Left ventricle myocardium inferior (tissue), 1 donor: ENCODE results near the gene AKR7A2. TPM values are rescaled to one million over a fixed set of nuclear protein-coding genes. Genes with fewer than 3 reads are reported as not detected.

Source experiments
- DNase-seq: peaks from one replicate; pipeline ENCODE4 v3.0.0-alpha.2; 2020
- H3K27ac ChIP-seq: fragments of 200-600 bp; replicated peaks from 2 replicates; pipeline ENCODE4 v1.8.0; 2021
- H3K27me3 ChIP-seq: fragments of 200-600 bp; 2 replicates; pipeline ENCODE4 v1.8.0; 2021; ENCODE audit warnings: low read depth
- H3K36me3 ChIP-seq: fragments of 200-600 bp; 2 replicates; pipeline ENCODE4 v1.8.0; 2021
- H3K4me1 ChIP-seq: fragments of 200-600 bp; 2 replicates; pipeline ENCODE4 v1.8.0; 2021
- H3K4me3 ChIP-seq: fragments of 200-600 bp; 2 replicates; pipeline ENCODE4 v1.8.0; 2021; ENCODE audit warnings: mild to moderate bottlenecking, moderate library complexity
- H3K9me3 ChIP-seq: fragments of 200-600 bp; replicated peaks from 2 replicates; pipeline ENCODE4 v1.8.0; 2021
- intact Hi-C: fragments of 100-400 bp; cut with micrococcal nuclease; formaldehyde crosslinking; loops from one replicate; pipeline ENCODE4 v1.11.0; 2022
- total RNA-seq: library from RNA; stranded (reverse); fragmentation: NEBNext Ultra II Directional; extraction: Animal tissue kit (Norgen Biotek cat#: 25700); gene quantifications from one replicate; pipeline ENCODE4 v1.2.1, GENCODE V29; 2021
- TF ChIP-seq, protein P1 (sequence below): fragments of 200-600 bp; IDR thresholded peaks from 2 replicates; pipeline ENCODE4 v1.8.0; 2021; ENCODE audit warnings: antibody characterized with exemption, mild to moderate bottlenecking, borderline replicate concordance
- donor health status: DM: no; HTN: yes; CAD: no; lungs with severe emphysema.

The AKR7A2 gene
- total RNA-seq, 1 donor from 2014 or later, result 43.7 TPM

DNA sequence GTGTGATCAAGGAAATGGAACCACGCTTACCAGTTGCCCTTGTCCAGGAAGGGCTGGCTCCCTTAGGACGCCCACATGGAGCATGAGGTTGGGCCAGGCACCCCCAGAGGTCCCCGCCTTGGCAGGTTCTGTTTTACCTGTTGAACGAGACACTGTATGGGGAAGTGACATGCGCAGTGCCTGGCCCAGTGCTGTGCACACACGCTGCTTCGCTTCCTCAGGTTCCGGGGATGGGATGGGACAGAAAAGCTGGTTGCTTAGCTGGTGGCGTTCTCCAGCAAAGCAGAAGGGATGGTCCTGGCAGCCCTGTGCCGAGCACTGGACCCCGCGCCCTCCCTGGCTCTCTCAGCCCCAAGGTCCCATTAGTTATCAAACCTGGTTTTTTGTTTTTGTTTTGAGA, 20.9 kb upstream of the AKR7A2 start:
- Histone ChIP-seq H3K9me3 (no peaks in the 10 kb centered on the region), H3K4me1 (no peaks in the 10 kb centered on the region), H3K36me3 (peaks cover 13% of the 10 kb centered on the region), H3K27me3 (no peaks in the 10 kb centered on the region), H3K4me3 (no peak overlapping the region), H3K27ac (no peak overlapping the region)
- intact Hi-C loops, result no loop called here
- DNase-seq, result no peak
- TF ChIP-seq, protein P1, sequence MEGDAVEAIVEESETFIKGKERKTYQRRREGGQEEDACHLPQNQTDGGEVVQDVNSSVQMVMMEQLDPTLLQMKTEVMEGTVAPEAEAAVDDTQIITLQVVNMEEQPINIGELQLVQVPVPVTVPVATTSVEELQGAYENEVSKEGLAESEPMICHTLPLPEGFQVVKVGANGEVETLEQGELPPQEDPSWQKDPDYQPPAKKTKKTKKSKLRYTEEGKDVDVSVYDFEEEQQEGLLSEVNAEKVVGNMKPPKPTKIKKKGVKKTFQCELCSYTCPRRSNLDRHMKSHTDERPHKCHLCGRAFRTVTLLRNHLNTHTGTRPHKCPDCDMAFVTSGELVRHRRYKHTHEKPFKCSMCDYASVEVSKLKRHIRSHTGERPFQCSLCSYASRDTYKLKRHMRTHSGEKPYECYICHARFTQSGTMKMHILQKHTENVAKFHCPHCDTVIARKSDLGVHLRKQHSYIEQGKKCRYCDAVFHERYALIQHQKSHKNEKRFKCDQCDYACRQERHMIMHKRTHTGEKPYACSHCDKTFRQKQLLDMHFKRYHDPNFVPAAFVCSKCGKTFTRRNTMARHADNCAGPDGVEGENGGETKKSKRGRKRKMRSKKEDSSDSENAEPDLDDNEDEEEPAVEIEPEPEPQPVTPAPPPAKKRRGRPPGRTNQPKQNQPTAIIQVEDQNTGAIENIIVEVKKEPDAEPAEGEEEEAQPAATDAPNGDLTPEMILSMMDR, result no peak

DNA sequence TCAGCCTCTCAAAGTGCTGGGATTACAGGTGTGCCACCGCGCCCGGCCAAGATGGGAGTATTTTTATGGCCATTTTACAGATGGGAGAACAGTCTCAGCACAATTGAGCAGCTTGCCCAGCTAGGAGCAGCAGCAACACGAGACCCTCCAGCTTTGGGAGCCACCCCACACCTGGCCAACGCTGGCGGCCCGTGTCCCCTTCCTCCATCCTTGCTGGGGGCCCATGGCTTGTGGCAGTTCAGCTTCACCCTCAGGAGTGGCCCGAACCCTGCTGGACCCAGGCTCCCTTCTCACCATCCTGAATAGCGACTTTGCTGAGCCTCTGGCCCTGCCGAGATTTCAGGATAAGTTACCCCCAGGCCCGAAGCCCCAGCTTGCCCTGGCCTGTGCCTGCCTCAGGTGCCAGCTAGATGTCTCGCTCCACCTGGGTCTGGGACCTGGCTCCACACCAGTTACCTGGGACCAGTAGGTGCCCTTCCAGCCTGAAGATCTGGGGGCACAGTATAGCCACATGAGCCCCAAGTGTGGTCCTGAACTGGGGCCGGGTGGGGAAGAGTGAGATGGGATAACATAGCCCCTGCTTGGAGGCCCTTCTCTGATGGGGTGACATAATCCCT, 19.4 kb upstream of the AKR7A2 start:
- Histone ChIP-seq H3K9me3 (no peaks in the 10 kb centered on the region), H3K36me3 (peaks cover 27% of the 10 kb centered on the region), H3K27ac (no peak overlapping the region), H3K27me3 (no peaks in the 10 kb centered on the region), H3K4me1 (no peaks in the 10 kb centered on the region), H3K4me3 (no peak overlapping the region)
- DNase-seq, result no peak
- intact Hi-C loops, result no loop called here
- TF ChIP-seq, protein P1, result no peak

DNA sequence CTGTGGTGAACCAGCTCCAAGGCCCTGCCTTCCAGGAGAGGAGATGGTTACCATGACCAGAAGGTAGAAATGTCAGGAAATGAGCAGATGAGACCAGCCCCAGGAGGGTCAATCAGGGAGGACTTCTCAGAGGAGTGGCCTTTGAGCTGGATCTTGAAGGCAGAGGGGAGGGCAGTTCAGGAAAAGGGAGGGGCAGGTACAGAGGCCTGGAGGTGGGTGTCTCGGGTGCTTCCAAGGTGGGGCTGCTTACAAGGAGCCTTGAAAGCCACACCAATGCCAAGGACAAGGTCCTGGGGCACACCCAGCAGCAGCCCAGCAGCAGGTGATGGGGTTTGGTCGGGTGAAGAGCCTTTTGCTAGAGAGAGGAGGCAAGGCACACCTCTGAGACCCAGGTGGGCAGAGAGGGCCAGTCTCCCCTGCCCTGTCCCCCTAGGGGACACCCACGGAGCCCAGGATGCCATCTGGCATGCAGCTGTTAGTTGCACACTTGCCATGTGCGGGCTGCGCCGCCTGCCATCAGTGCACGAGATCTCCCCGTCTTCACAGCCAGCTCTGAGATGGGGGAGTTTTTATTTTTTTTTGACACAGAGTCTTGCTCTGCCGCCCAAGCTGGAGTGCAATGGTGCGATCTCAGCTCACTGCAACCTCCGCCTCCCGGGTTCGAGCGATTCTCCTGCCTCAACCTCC, 18.6 kb upstream of the AKR7A2 start:
- Histone ChIP-seq H3K27me3 (no peaks in the 10 kb centered on the region), H3K4me1 (no peaks in the 10 kb centered on the region), H3K27ac (no peak overlapping the region), H3K4me3 (no peak overlapping the region), H3K9me3 (no peaks in the 10 kb centered on the region), H3K36me3 (peaks cover 34% of the 10 kb centered on the region)
- TF ChIP-seq, protein P1, result no peak
- intact Hi-C loops, result no loop called here
- no peak for DNase-seq

DNA sequence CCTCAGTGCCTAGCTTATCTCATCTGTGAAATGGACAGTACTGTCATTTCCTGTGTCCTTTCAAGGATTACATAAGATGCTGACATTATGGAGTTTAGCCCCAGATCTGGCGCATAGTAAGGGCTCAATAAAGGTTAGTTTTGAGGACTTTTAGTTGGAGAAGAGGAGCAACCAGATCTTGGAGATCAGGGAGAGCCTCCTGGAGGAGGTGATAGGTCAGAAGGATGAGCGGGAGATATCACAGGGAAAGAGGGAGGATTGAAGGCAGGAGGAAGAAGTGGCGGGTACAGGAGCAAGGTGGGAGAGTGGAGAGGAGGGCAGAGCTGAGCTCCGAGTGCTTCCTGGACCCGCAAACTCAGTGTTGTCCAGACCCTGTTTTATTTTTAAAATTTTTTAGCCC, 17.7 kb upstream of the AKR7A2 start:
- intact Hi-C loops, result no loop called here
- DNase-seq, result no peak
- Histone ChIP-seq H3K27me3 (no peaks in the 10 kb centered on the region), H3K36me3 (peaks cover 44% of the 10 kb centered on the region), H3K4me1 (no peaks in the 10 kb centered on the region), H3K4me3 (no peak overlapping the region), H3K27ac (no peak overlapping the region), H3K9me3 (no peaks in the 10 kb centered on the region)
- TF ChIP-seq, protein P1, result no peak

DNA sequence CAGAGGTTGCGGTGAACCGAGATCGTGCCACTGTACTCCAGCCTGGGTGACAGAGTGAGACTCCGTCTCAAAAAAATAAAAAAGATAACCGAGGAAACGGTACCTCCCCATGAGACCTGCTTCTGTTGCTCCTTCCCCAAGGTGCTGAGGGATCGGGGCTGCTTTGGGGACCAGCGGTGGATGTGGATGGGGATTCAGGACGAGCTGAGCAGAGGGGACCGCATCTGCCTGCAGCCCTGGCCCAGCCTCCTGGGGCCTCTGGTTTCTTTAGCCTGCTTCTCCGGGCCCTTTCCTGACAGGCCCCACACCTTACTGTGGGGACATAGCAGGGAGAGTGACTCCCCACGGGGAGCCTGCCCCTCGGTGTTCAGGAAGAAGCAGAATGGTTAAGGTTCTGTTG, 17.2 kb upstream of the AKR7A2 start:
- TF ChIP-seq, protein P1, result no peak
- H3K4me1 ChIP-seq, result no peaks in the 10 kb centered on the region
- intact Hi-C loops, result no loop called here
- H3K27ac ChIP-seq, result no peak overlapping the region
- no peak for DNase-seq
- peaks cover 48% of the 10 kb centered on the region for H3K36me3 ChIP-seq
- H3K27me3 ChIP-seq, result no peaks in the 10 kb centered on the region
- H3K4me3 ChIP-seq, result no peak overlapping the region
- no peaks in the 10 kb centered on the region for H3K9me3 ChIP-seq
